Activated T-cell treated with anti-CD3 and anti-CD28 coated beads, Interleukin-2, amount 50 U/mL, for 4 hours (primary cell): ENCODE measurements around the gene LAS1L. TPM values are rescaled to one million over a fixed set of nuclear protein-coding genes. Genes with fewer than 3 reads are reported as not detected.
"Not testable (repeated sequence)": the region's sequence is repeated elsewhere in the genome, so short reads cannot be mapped to it uniquely, and the experiment has no call there.

Source experiments
- ATAC-seq, 2 donors: fragments of 200-7000 bp; cut with Tn5 transposase; one replicate each; pipeline ENCODE4 v1.10.0; 2021
- DNase-seq: peaks from one replicate; pipeline ENCODE4 v3.0.0-alpha.2; 2020
- H3K27me3 Mint-ChIP-seq: one replicate; pipeline ENCODE4 v1.8.0; 2021; ENCODE audit warnings: low read depth, mixed read lengths
- H3K36me3 Mint-ChIP-seq: one replicate; pipeline ENCODE4 v1.8.0; 2022; ENCODE audit warnings: mixed read lengths; ENCODE audit not compliant: insufficient read depth
- H3K4me1 Mint-ChIP-seq: one replicate; pipeline ENCODE4 v1.8.0; 2021; ENCODE audit warnings: low read depth, mixed read lengths
- H3K4me3 Mint-ChIP-seq: one replicate; pipeline ENCODE4 v1.8.0; 2021; ENCODE audit warnings: mild to moderate bottlenecking, moderate library complexity, mixed read lengths
- H3K9me3 Mint-ChIP-seq: one replicate; pipeline ENCODE4 v1.8.0; 2021; ENCODE audit warnings: mixed read lengths
- total RNA-seq, 3 donors: library from RNA; stranded (reverse); gene quantifications; one replicate each; pipeline ENCODE4 v1.2.1, GENCODE V29; 2021

LAS1L gene
- total RNA-seq, 3 donors from 2014 or later, result 86.9 to 88.4 (median 87.6) TPM

DNA sequence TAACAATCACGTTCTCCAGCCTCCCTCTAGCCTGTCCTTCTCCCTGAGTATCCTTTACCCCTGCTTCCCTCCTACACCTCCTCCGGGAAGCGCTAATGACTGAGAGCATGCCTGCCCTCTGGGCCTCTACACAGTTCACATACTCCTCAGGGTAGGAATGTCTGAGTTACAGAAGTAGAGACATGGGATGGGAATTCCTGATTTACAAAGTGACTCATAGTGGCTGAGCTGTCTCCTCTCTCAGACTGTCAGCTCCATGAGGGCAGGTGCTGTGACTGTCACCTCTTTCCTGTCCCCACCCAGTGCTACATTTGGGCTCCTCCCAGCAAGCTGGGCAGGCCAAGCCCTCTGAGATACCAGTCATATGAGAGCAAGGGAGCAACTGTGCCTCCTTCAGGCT is 2.6 kb downstream of the LAS1L start:
- peaks cover 12% of the 10 kb centered on the region for H3K36me3 Mint-ChIP-seq
- no peak overlapping the region for H3K4me3 Mint-ChIP-seq
- ATAC-seq (no peak), DNase-seq (no peak)
- no peaks in the 10 kb centered on the region for H3K9me3 Mint-ChIP-seq
- peaks cover 11% of the 10 kb centered on the region for H3K4me1 Mint-ChIP-seq
- no peaks in the 10 kb centered on the region for H3K27me3 Mint-ChIP-seq

- Mint-ChIP-seq H3K9me3 (no peaks in the 10 kb centered on the region), H3K4me1 (peaks cover 11% of the 10 kb centered on the region), H3K27me3 (no peaks in the 10 kb centered on the region), H3K36me3 (peaks cover 21% of the 10 kb centered on the region), H3K4me3 (no peak overlapping the region)
- peak; percentile 63 to 64 for ATAC-seq
- DNase-seq, result peak; percentile 63
Observed at GRCh38 chrX:65528705-65529340, 5.8 kb downstream of the LAS1L start.

DNA sequence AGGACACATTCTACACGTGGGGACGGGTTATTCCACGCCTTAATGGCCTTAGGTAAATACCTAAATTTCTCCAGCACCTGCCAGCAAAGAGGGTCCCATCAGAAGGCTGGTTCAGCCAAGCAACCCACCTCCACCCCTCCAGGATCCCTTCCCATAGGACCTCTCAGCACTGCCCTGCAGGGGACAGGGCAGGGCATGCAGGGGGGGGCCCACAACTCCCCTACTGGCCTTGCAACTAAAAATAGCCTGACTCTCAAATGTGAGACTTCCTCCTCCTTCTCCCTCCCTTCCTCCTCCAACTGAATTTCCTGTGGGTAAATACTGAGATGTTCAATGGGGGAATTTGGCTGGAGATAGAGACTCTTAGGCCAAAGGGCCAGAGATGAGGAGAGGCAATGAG is 6.3 kb downstream of the LAS1L start:
- H3K27me3 Mint-ChIP-seq, result no peaks in the 10 kb centered on the region
- H3K4me3 Mint-ChIP-seq, result no peak overlapping the region
- DNase-seq (no peak), ATAC-seq (no peak)
- H3K36me3 Mint-ChIP-seq, result peaks cover 23% of the 10 kb centered on the region
- no peaks in the 10 kb centered on the region for H3K9me3 Mint-ChIP-seq
- H3K4me1 Mint-ChIP-seq, result peaks cover 9% of the 10 kb centered on the region

- ATAC-seq (no peak), DNase-seq (no peak)
- Mint-ChIP-seq H3K4me1 (no peaks in the 10 kb centered on the region), H3K27me3 (no peaks in the 10 kb centered on the region), H3K36me3 (peaks cover 39% of the 10 kb centered on the region), H3K9me3 (no peaks in the 10 kb centered on the region), H3K4me3 (no peak overlapping the region)
Observed at GRCh38 chrX:65524139-65524538, 10.4 kb downstream of the LAS1L start.

GRCh38 chrX:65522739-65523372 is 11.7 kb downstream of the LAS1L start:
- ATAC-seq (no peak), DNase-seq (no peak)
- no peaks in the 10 kb centered on the region for H3K27me3 Mint-ChIP-seq
- no peaks in the 10 kb centered on the region for H3K4me1 Mint-ChIP-seq
- no peak overlapping the region for H3K4me3 Mint-ChIP-seq
- no peaks in the 10 kb centered on the region for H3K9me3 Mint-ChIP-seq
- peaks cover 35% of the 10 kb centered on the region for H3K36me3 Mint-ChIP-seq

GRCh38 chrX:65519530-65519929 is 15.1 kb downstream of the LAS1L start:
- not testable (repeated sequence) for H3K4me1 Mint-ChIP-seq, H3K27me3 Mint-ChIP-seq, ATAC-seq, H3K4me3 Mint-ChIP-seq, H3K9me3 Mint-ChIP-seq, DNase-seq
- H3K36me3 Mint-ChIP-seq, result peaks cover 30% of the 10 kb centered on the region

DNA sequence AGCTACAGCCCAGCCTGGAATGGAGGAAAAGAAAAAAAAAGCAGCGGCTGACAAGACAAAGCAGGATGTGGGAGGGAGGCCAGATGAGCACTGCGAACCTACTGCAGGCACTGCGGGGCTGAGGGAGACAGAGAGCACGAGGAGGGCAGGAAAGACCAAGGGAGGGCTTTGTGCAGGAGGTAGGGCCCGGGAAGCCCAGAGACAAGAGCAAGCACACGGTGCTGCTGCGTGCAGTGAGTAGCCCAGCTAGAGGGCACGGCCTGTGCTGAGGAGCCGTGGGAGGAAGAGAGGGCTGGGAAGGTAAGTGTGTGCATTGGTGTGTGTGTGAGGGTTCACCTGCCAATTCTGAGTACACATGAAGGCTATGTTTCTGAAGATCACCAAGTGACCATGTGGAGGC is 15.6 kb downstream of the LAS1L start:
- not testable (repeated sequence) for H3K4me3 Mint-ChIP-seq, H3K9me3 Mint-ChIP-seq, H3K27me3 Mint-ChIP-seq, DNase-seq, H3K4me1 Mint-ChIP-seq
- H3K36me3 Mint-ChIP-seq, result peaks cover 27% of the 10 kb centered on the region
- ATAC-seq, result peak; percentile 51 to 60

DNA sequence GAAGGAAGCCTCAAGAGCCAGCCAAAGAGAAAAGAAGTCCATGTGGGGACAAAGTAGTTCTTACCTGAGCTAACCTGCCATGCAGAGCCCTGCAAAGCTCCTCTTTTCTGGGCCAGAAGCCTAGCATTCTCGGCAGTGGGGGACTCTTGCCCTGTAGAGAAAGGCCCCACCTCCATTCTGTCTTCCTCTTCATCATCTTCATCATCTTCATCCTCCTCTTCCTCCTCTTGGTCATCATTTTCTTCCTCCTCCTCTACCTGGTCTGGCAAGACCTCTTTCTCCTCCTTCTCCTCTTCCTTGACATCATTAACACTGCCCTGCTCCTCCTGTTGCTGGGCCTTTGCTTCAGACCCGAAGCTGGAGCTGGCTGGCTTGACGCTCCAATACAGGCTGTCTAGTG is 16.7 kb downstream of the LAS1L start:
- Mint-ChIP-seq H3K4me1 (no peaks in the 10 kb centered on the region), H3K4me3 (no peak overlapping the region)

DNA sequence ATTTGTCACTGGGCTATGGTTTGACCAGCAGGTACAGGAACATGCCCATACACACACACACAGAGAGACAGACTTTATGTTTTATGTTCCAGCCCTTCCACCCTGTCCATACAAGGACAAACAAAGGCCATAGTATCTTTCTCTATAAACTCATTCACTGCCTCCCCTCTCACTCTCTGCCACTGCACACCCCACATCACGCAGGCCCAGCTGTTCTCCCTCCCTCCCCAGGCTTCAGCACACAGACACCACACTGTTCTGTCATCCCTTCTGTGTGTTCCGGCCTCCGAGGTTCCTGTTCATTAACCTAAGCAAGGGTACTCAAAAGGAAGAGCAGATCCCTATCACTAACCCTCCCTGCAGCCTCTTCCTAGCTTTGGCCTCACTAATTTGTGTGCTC is 17.8 kb downstream of the LAS1L start:
- H3K27me3 Mint-ChIP-seq, result no peaks in the 10 kb centered on the region
- ATAC-seq, result no peak
- no peak for DNase-seq
- H3K4me3 Mint-ChIP-seq, result no peak overlapping the region
- H3K4me1 Mint-ChIP-seq, result no peaks in the 10 kb centered on the region
- no peaks in the 10 kb centered on the region for H3K9me3 Mint-ChIP-seq
- peaks cover 13% of the 10 kb centered on the region for H3K36me3 Mint-ChIP-seq

More for the DNA sequence above, 16.7 kb downstream of the LAS1L start:
- no peak for ATAC-seq
- Mint-ChIP-seq H3K36me3 (peaks cover 23% of the 10 kb centered on the region), H3K9me3 (no peaks in the 10 kb centered on the region), H3K27me3 (no peaks in the 10 kb centered on the region)
- DNase-seq, result no peak

DNA sequence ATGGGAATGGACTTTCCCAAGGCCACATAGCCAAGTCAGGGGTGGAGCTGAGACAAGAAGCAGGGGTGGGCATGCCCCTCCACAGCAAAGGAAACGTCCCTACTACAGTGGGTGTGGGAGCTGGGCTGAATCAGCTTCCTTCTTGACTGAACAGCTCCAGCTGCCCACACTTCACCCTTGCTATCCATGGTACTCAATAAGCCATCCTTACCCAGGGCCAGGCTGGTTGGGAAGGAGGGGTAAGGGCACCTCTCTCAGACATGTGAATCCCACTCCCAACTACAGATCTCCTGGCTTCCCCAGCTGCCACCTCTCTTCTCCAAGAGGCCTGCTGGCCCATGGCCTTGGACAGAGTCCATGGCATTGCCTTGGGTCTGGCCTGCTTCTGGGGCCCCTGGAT is 21.0 kb downstream of the LAS1L start:
- no peak overlapping the region for H3K4me3 Mint-ChIP-seq
- DNase-seq (no peak), ATAC-seq (no peak)
- no peaks in the 10 kb centered on the region for H3K9me3 Mint-ChIP-seq
- H3K36me3 Mint-ChIP-seq, result peaks cover 6% of the 10 kb centered on the region
- no peaks in the 10 kb centered on the region for H3K27me3 Mint-ChIP-seq
- no peaks in the 10 kb centered on the region for H3K4me1 Mint-ChIP-seq

GRCh38 chrX:65509400-65509799 is 25.2 kb downstream of the LAS1L start:
- no peaks in the 10 kb centered on the region for H3K9me3 Mint-ChIP-seq
- DNase-seq, result no peak
- ATAC-seq, result no peak
- peaks cover 11% of the 10 kb centered on the region for H3K36me3 Mint-ChIP-seq
- H3K27me3 Mint-ChIP-seq, result no peaks in the 10 kb centered on the region
- no peaks in the 10 kb centered on the region for H3K4me1 Mint-ChIP-seq
- no peak overlapping the region for H3K4me3 Mint-ChIP-seq

GRCh38 chrX:65508851-65509250 is 25.7 kb downstream of the LAS1L start:
- H3K27me3 Mint-ChIP-seq, result no peaks in the 10 kb centered on the region
- ATAC-seq (no peak), DNase-seq (no peak)
- no peak overlapping the region for H3K4me3 Mint-ChIP-seq
- H3K9me3 Mint-ChIP-seq, result no peaks in the 10 kb centered on the region
- no peaks in the 10 kb centered on the region for H3K4me1 Mint-ChIP-seq
- peaks cover 11% of the 10 kb centered on the region for H3K36me3 Mint-ChIP-seq

DNA sequence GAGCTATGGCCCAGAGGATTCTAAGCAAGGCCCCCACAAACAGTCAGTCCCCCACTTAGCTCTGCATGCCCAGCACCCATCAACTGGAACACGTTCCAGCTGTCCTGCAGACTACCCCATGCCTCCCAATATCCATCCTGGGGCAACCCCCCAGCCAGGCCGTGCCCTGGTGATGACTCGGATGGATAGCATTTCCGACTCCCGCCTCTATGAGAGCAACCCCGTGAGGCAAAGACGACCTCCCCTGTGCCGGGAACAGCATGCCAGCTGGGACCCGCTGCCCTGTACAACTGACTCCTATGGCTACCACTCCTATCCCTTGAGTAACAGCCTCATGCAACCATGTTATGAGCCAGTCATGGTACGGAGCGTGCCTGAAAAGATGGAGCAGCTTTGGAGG is 32.0 kb downstream of the LAS1L start:
- no peaks in the 10 kb centered on the region for H3K4me1 Mint-ChIP-seq
- no peak for DNase-seq
- no peaks in the 10 kb centered on the region for H3K27me3 Mint-ChIP-seq
- H3K36me3 Mint-ChIP-seq, result peaks cover 5% of the 10 kb centered on the region
- ATAC-seq, result no peak
- H3K9me3 Mint-ChIP-seq, result no peaks in the 10 kb centered on the region
- no peak overlapping the region for H3K4me3 Mint-ChIP-seq

DNA sequence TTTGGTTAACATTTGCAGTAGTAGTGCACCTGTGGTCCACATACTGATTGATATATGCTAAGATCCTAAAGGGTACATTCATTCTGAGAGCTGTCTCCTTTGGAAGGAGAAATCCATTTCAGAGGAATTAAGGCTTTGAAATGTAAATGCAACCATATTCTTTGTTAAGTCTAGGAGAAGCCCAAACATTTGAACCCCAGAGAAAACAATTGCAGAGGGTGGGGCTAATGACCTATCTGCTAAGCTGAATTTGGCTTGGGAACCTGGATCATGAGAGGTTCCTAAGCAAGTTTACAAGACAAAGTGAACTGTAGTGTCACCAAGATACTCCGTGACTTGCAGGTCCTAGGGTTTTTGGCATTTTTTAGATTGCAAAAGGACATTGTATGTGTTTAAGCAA is 41.2 kb downstream of the LAS1L start:
- H3K9me3 Mint-ChIP-seq, result no peaks in the 10 kb centered on the region
- DNase-seq (no peak), ATAC-seq (no peak)
- no peak overlapping the region for H3K4me3 Mint-ChIP-seq
- H3K36me3 Mint-ChIP-seq, result no peaks in the 10 kb centered on the region
- no peaks in the 10 kb centered on the region for H3K4me1 Mint-ChIP-seq
- no peaks in the 10 kb centered on the region for H3K27me3 Mint-ChIP-seq

DNA sequence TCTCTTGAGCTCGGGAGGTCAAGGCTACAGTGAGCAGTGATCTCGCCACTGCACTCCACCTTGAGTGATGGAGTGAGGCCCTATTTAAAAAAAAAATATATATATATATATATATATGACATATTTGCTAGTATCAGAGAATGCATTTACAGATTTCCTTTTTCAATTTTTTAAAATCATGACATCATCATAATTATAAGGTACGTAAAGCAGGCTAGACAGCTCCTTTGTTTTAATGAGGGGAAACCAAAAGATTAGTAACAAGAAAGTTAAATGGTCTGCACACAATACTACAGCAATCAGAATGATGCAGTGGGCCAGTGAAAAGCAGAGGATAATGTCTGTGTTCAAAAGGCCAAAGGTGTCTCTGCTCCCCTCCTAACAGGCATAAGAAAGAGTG is 43.0 kb downstream of the LAS1L start:
- H3K9me3 Mint-ChIP-seq, result no peaks in the 10 kb centered on the region
- no peaks in the 10 kb centered on the region for H3K27me3 Mint-ChIP-seq
- H3K4me3 Mint-ChIP-seq, result no peak overlapping the region
- no peaks in the 10 kb centered on the region for H3K4me1 Mint-ChIP-seq
- ATAC-seq (no peak), DNase-seq (no peak)
- H3K36me3 Mint-ChIP-seq, result no peaks in the 10 kb centered on the region
